GM12875 (cell line): ENCODE results near the gene MST1.

Experiments
- H3K4me3 ChIP-seq: one replicate; pipeline ENCODE4 v1.5.1; 2011; ENCODE audit warnings: low read depth, low read length, control low read depth
- TF ChIP-seq, protein P1 (sequence below): IDR thresholded peaks from 2 replicates; pipeline ENCODE4 v1.5.1; 2011; ENCODE audit warnings: low read depth, mild to moderate bottlenecking, control low read depth, inconsistent platforms, low read length, moderate library complexity, borderline replicate concordance; ENCODE audit not compliant: insufficient read depth

The MST1 gene

GRCh38 chr3:49673121-49673714 is 16.1 kb downstream of the MST1 start:
- TF ChIP-seq, protein P1, sequence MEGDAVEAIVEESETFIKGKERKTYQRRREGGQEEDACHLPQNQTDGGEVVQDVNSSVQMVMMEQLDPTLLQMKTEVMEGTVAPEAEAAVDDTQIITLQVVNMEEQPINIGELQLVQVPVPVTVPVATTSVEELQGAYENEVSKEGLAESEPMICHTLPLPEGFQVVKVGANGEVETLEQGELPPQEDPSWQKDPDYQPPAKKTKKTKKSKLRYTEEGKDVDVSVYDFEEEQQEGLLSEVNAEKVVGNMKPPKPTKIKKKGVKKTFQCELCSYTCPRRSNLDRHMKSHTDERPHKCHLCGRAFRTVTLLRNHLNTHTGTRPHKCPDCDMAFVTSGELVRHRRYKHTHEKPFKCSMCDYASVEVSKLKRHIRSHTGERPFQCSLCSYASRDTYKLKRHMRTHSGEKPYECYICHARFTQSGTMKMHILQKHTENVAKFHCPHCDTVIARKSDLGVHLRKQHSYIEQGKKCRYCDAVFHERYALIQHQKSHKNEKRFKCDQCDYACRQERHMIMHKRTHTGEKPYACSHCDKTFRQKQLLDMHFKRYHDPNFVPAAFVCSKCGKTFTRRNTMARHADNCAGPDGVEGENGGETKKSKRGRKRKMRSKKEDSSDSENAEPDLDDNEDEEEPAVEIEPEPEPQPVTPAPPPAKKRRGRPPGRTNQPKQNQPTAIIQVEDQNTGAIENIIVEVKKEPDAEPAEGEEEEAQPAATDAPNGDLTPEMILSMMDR, result no peak
- H3K4me3 ChIP-seq, result peak overlapping the region; percentile 83

GRCh38 chr3:49671291-49672288 is 17.7 kb downstream of the MST1 start:
- H3K4me3 ChIP-seq, result no peak overlapping the region
- TF ChIP-seq, protein P1, result peak; percentile 90

- H3K4me3 ChIP-seq, result no peak overlapping the region
- TF ChIP-seq, protein P1, result no peak
These were observed 18.4 kb downstream of the MST1 start for GRCh38 chr3:49670940-49671290.

GRCh38 chr3:49669352-49669751 is 19.9 kb downstream of the MST1 start:
- no peak overlapping the region for H3K4me3 ChIP-seq
- TF ChIP-seq, protein P1, result no peak

- TF ChIP-seq, protein P1, result no peak
- no peak overlapping the region for H3K4me3 ChIP-seq
These were observed 20.4 kb downstream of the MST1 start for GRCh38 chr3:49668861-49669260.

GRCh38 chr3:49668414-49668797 is 20.9 kb downstream of the MST1 start:
- TF ChIP-seq, protein P1, result no peak
- no peak overlapping the region for H3K4me3 ChIP-seq

GRCh38 chr3:49667701-49668413 is 21.4 kb downstream of the MST1 start:
- TF ChIP-seq, protein P1, result no peak
- H3K4me3 ChIP-seq, result no peak overlapping the region
